Natural killer cell (primary cell): Measurements from ENCODE around the gene GLTPD2. TPM values are rescaled to one million over a fixed set of nuclear protein-coding genes. Genes with fewer than 3 reads are reported as not detected.

Source experiments
- ATAC-seq, 3 donors: fragments of 150-1000 bp in 2 of 3; fragments of 200-7000 bp in 1 of 3; cut with Tn5 transposase; 1 replicate in 1 of 3; 2 replicates in 2 of 3; pipeline ENCODE4 v1.10.0; 2021; ENCODE audit warnings: mild to moderate bottlenecking in 2 of 3, moderate library complexity in 2 of 3
- DNase-seq, 2 donors: peaks; one replicate each; pipeline versions ENCODE4 v3.0.0 to v3.0.0-alpha.2; 2013 to 2021; ENCODE audit warnings: mixed read lengths in 1 of 2
- H3K27ac ChIP-seq: one replicate; pipeline ENCODE4 v1.5.1; 2013; ENCODE audit warnings: mild to moderate bottlenecking, low read length
- H3K27me3 ChIP-seq: one replicate; pipeline ENCODE4 v1.6.1; 2013; ENCODE audit warnings: low read length; ENCODE audit not compliant: control insufficient read depth, insufficient read depth
- H3K36me3 ChIP-seq: one replicate; pipeline ENCODE4 v1.6.1; 2013; ENCODE audit warnings: low read length; ENCODE audit not compliant: control insufficient read depth, insufficient read depth
- H3K4me1 ChIP-seq: one replicate; pipeline ENCODE4 v1.6.1; 2013; ENCODE audit warnings: low read length; ENCODE audit not compliant: control insufficient read depth, insufficient read depth
- H3K4me3 ChIP-seq: one replicate; pipeline ENCODE4 v1.5.1; 2013; ENCODE audit warnings: low read length
- H3K9me3 ChIP-seq: one replicate; pipeline ENCODE4 v1.6.1; 2013; ENCODE audit warnings: low read length; ENCODE audit not compliant: control insufficient read depth, insufficient read depth
- H3K27ac Mint-ChIP-seq, 2 donors: one replicate each; pipeline ENCODE4 v1.8.0; 2022; ENCODE audit warnings: mild to moderate bottlenecking in 2 of 2, mixed read lengths in 2 of 2, moderate library complexity in 1 of 2
- H3K27me3 Mint-ChIP-seq, 2 donors: one replicate each; pipeline ENCODE4 v1.8.0; 2022; ENCODE audit warnings: low read depth in 2 of 2, mixed read lengths in 2 of 2
- H3K36me3 Mint-ChIP-seq: one replicate; pipeline ENCODE4 v1.8.0; 2022; ENCODE audit warnings: mixed read lengths
- H3K4me1 Mint-ChIP-seq, 2 donors: one replicate each; pipeline ENCODE4 v1.8.0; 2022; ENCODE audit warnings: mixed read lengths in 2 of 2
- H3K4me3 Mint-ChIP-seq: one replicate; pipeline ENCODE4 v1.8.0; 2022; ENCODE audit warnings: mild to moderate bottlenecking, moderate library complexity, mixed read lengths
- H3K9me3 Mint-ChIP-seq, 2 donors: one replicate each; pipeline ENCODE4 v1.8.0; 2022; ENCODE audit warnings: mixed read lengths in 2 of 2
- WGBS: methylation state at CpG from one replicate; pipeline ENCODE4 v1.1.7; 2013; ENCODE audit warnings: missing lambda C conversion rate; ENCODE audit not compliant: insufficient coverage; 5-methylcytosine and 5-hydroxymethylcytosine counted together
- intact Hi-C: fragments of 100-400 bp; cut with micrococcal nuclease; formaldehyde crosslinking; loops from one replicate; pipeline ENCODE4 v1.14.2; 2022
- total RNA-seq, 4 donors: library from RNA; stranded (reverse); fragments of 120-200 nt in 1 of 4; gene quantifications; one replicate each; pipeline versions ENCODE4 v1.2.3 to v1.2.4, GENCODE V29; 2013 to 2022
- TF ChIP-seq, protein P1 (sequence below): fragments of 200-600 bp; IDR thresholded peaks from one replicate; pipeline ENCODE4 v1.8.0; 2022; ENCODE audit warnings: antibody characterized with exemption

GLTPD2 gene
- total RNA-seq, 3 donors from 2014 or later (not counting 1 experiment from before 2014, with no cell fraction given): not detected

DNA sequence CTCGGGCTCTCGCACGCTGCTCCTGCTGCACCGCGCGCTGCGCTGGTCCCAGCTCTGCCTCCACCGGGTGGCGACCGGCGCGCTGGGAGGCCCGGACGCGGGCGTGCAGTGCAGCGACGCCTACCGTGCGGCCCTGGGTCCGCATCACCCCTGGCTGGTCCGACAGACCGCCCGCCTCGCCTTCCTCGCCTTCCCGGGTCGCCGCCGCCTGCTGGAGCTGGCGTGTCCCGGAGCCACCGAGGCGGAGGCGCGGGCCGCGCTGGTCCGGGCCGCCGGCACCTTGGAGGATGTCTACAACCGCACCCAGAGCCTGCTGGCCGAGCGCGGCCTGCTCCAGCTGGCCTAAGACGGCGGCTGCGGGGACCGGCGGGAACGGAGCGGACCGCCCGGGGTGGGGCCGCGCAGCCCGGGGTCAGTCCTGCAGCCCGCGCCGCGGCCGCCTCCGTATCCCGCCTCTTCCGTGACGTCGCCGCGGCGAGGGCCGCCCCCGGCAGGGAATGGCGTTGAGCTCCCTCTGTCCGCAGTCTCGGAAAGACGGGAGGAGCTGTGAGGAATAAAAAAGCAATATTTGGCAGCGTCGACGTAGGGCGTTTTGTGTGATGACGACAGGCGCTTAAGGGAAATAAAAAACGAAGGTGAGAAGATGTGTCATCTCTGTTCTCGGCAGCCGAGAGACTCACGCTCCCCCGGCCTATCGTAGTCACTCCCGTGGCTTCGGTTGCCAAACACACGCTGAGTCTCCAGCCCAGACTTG lies 1.4 kb downstream of the GLTPD2 start:
- no peaks in the 10 kb centered on the region for H3K9me3 ChIP-seq
- WGBS: under 1% methylated on average over 91 of the region's 91 CpGs
- H3K27ac Mint-ChIP-seq: peak overlapping the region; percentile 85
- DNase-seq (peak; percentile 78 to 90), ATAC-seq (peak; percentile 79 to 92 (median 82))
- H3K36me3 ChIP-seq: no peaks in the 10 kb centered on the region
- peaks cover 13 to 16% of the 10 kb centered on the region in 2 donors for H3K4me1 Mint-ChIP-seq
- H3K4me3 ChIP-seq: peak overlapping the region; percentile 59
- H3K27ac ChIP-seq: peak overlapping the region; percentile 79
- peak overlapping the region; percentile 93 for H3K4me3 Mint-ChIP-seq
- peaks cover 19 to 21% of the 10 kb centered on the region in 2 donors for H3K27me3 Mint-ChIP-seq
- H3K36me3 Mint-ChIP-seq: no peaks in the 10 kb centered on the region
- intact Hi-C loops: loop anchor here (2.0 to 5.0 kb wide), 2 partner anchors 17 to 78 kb away; partner anchors contain the start of genes ARRB2 and PLD2
- peaks cover 33% of the 10 kb centered on the region for H3K4me1 ChIP-seq
- H3K27me3 ChIP-seq: peaks cover 24% of the 10 kb centered on the region
- TF ChIP-seq, protein P1, sequence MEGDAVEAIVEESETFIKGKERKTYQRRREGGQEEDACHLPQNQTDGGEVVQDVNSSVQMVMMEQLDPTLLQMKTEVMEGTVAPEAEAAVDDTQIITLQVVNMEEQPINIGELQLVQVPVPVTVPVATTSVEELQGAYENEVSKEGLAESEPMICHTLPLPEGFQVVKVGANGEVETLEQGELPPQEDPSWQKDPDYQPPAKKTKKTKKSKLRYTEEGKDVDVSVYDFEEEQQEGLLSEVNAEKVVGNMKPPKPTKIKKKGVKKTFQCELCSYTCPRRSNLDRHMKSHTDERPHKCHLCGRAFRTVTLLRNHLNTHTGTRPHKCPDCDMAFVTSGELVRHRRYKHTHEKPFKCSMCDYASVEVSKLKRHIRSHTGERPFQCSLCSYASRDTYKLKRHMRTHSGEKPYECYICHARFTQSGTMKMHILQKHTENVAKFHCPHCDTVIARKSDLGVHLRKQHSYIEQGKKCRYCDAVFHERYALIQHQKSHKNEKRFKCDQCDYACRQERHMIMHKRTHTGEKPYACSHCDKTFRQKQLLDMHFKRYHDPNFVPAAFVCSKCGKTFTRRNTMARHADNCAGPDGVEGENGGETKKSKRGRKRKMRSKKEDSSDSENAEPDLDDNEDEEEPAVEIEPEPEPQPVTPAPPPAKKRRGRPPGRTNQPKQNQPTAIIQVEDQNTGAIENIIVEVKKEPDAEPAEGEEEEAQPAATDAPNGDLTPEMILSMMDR: peak; percentile 84
- no peaks in the 10 kb centered on the region for H3K9me3 Mint-ChIP-seq

DNA sequence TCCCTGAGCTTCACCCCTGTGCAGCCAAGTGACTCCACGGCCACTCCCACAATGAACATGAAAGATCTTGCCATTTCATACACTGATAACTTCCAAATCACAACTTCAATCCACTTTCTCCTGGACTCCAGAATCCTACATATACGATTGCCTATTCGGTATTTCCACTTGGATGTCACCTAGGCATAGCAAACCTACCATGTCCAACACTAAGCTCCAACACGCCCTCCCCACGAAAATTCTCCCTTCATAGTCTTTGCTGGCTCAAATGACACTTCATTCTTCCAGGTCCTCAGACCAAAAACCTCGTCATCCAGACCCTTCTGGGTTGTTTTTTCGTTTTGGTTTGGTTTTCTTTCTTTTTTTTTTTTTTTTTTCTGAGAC lies 1.9 kb downstream of the GLTPD2 start:
- no peak for DNase-seq
- Histone ChIP-seq H3K4me3 (peak overlapping the region; percentile 59), H3K36me3 (no peaks in the 10 kb centered on the region), H3K27me3 (peaks cover 18% of the 10 kb centered on the region), H3K9me3 (no peaks in the 10 kb centered on the region), H3K4me1 (peaks cover 30% of the 10 kb centered on the region), H3K27ac (peak overlapping the region; percentile 79)
- Mint-ChIP-seq H3K27me3 (peaks cover 17 to 21% of the 10 kb centered on the region in 2 donors), H3K36me3 (no peaks in the 10 kb centered on the region), H3K4me1 (peaks cover 14 to 18% of the 10 kb centered on the region in 2 donors), H3K27ac (peak overlapping the region; percentile 85), H3K9me3 (no peaks in the 10 kb centered on the region), H3K4me3 (peak overlapping the region; percentile 93)
- 63% methylated on average over 5 of the region's 7 CpGs for WGBS
- intact Hi-C loops: loop anchor here (2.0 to 5.0 kb wide), 2 partner anchors 16 to 78 kb away; partner anchors contain the start of genes ARRB2 and PLD2
- TF ChIP-seq, protein P1: no peak
- no peak for ATAC-seq

DNA sequence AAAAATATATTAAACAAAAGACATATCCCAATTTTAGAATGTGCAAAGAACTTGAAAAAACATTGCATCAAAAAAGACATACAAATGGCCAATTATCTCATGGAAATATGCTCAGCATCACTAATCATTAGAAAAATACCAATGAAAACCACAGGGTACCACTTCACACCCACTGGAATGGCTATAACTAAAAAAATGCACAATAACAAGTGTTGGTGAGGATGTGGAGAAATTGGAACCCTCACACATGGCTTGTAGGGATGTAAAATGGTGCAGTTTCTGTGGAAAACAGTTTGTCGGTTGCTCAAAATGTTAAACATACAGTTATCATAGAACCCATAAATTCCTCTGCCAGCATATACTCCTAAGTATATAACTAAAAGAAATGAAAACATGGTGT lies 6.4 kb downstream of the GLTPD2 start:
- TF ChIP-seq, protein P1: no peak
- no peak for ATAC-seq
- peaks cover 22 to 25% of the 10 kb centered on the region in 2 donors for H3K4me1 Mint-ChIP-seq
- Histone ChIP-seq H3K4me3 (no peak overlapping the region), H3K9me3 (no peaks in the 10 kb centered on the region), H3K4me1 (peaks cover 25% of the 10 kb centered on the region), H3K27me3 (no peaks in the 10 kb centered on the region), H3K27ac (no peak overlapping the region), H3K36me3 (peaks cover 18% of the 10 kb centered on the region)
- H3K4me3 Mint-ChIP-seq: peak overlapping the region; percentile 100
- H3K27ac Mint-ChIP-seq: peak overlapping the region in 1 of 2 donors; percentile 94
- H3K27me3 Mint-ChIP-seq: peaks cover 0 to 3% of the 10 kb centered on the region in 2 donors
- H3K36me3 Mint-ChIP-seq: no peaks in the 10 kb centered on the region
- intact Hi-C loops: loop anchor here (5.0 kb wide), 2 partner anchors 42 to 107 kb away; partner anchors contain the start of gene CHRNE
- H3K9me3 Mint-ChIP-seq: no peaks in the 10 kb centered on the region
- no CpG with 5 or more reads among the region's 1 CpG for WGBS
- DNase-seq: no peak
